GM18868 (cell line): ENCODE data around the gene EEF1G.
"Not testable (repeated sequence)": the region's sequence is repeated elsewhere in the genome, so short reads cannot be mapped to it uniquely, and the experiment has no call there.

Experiments
- ATAC-seq: cut with Tn5 transposase; IDR thresholded peaks from one replicate; pipeline ENCODE4 v1.9.1; 2021; ENCODE audit warnings: mild to moderate bottlenecking, moderate library complexity; ENCODE audit not compliant: unreplicated experiment

The EEF1G gene

DNA sequence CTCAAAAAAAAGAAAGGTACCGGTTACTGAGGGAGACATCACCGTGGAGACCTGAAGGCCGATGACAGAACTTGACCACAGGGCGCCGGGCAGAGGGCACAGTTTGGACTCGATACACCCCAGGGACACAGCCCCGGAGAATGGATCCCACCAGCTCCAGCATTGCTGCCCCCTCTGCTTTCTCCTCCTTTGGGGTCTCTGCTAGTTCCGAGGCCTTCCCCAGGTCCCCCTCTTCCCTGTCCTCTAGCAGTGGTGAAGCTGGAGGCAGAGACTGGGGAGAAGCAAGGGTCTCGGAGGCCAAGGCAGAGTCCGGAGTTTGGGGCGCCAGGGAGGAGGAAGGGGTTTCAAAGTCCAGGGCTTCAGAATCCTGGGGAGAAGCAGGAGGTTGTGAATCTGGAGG is 4.8 kb upstream of the EEF1G start:
- no peak for ATAC-seq

DNA sequence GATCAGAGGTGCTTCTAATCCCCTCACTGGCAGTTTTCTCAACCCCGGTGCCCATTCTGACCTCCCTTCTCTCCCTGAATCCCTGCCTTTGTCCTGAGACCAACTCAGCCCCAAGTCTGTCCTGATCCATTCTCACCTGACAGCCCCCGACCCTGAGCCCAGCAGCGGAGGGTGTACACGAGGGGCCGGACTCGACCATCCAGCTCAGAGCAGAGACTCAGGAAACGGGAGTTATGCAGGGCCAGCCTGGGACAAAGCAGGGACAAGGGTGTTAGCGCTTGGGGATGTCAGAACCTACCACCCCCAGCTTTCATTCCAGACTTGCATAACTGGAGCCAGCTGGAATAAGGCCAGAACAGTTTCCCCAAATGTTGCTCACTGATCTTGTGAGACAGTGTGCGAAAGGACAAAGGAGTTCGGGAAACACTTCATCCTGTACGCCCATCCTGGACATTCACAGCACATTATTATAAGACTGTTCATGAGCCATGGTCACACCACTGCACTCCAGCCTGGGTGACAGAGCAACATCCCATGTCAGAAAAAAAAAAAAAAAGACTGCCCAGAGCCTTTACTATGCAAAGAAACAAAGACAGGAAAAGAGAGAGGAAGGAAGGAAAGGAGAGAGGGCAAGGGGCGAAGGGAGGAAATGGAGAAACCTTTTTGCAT is 3.5 kb upstream of the EEF1G start:
- no peak for ATAC-seq

DNA sequence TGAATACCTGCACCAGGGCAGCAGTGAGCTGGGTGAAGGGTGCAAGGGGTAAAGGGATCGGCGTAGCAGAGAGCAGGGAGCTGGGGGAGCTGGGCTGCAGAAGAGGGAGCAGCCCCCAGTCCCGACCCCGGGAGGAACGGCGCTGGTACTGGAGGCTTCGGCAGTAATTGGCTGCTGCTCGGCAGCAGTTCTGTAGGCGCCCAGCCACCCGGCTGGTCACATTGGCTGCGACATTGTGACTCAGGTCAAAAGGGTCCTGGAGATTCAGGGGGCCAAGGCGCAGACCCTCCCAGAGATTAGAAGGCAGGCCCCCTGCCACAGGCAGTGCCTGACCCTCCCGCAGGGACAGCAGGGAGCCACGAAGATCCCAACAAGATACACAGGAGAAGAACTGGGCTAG is 2.1 kb upstream of the EEF1G start:
- no peak for ATAC-seq

DNA sequence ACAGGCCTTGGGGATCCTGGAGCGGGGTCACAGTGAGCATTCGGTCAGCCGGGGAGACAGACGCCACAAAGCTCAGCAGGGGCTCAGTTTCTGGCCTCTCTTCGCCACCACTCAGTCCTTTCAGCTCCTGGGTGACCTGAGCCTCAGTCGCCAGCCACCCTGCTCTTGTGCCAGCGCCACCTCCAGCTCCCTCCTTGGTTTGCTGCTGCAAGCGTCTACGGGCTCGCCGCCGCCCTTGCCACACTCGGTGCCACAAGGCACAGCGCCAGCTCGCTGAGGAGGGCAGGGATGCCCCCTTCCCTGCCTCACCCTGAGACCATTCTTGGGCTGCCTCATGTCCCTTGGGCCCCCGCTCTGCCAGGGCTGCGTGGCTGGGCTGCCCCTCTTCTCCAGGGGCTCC is 1.5 kb upstream of the EEF1G start:
- no peak for ATAC-seq

DNA sequence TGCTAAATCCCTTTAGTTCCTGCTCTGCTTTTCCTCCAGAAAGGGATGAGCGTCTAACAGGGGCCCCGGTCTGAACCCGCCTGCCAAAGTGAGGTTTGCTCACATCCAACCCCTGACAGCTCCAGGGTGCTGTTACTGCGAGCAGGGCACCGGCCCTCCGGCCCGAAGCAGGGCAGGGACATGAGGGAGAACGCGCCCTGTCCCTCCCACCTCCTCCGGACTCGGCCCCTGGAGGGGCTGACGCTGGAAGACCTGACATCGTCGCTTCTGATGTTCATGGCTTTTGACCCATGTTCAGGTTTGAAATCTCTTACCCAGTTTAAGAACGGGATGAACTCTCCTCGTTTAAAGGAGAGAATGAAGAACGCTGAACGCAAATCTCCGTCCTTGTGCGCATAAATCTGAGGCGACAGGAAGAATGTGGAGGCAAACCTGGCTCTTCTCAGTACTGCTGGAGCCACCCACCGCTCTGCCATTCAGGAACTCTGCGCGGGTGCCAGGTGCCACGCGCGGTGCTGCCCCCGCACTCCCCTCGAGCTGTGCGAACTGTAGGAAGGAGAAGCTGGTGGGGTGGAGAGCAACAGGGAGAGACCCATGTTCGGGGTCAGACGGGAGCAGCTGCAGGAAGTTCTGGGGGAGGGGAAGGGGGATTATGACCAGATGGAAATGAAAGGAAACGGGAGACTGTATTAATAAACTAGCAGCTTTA is 826 bp upstream of the EEF1G start:
- no peak for ATAC-seq

DNA sequence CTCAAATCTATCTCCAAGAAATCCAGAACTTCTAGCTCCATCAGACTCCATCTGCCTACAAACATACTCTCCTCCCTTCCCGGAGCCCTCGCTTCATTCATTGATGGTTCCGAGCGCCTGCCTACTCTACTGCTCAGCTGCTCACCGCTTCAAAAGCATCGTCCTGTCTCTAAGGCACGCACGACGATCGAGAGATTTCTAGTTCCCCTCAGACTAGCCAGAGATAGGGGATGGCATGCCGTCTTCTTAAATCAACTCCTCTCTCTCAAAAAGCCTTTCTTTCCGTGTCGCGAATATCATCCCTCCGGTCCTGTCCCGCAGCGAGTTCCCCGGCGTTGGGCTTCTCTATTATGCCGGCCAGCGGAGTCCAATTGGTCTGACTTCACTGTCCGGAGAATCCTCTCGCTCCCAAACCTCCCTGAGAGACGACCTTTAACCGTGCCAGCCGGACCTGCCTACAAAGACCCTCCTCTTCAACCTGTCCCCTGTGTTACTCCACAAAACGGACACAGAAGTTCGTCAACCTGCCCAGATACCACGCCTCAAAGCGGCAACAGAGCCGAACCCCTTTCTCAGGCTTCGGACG is 592 bp downstream of the EEF1G start:
- ATAC-seq: no peak

DNA sequence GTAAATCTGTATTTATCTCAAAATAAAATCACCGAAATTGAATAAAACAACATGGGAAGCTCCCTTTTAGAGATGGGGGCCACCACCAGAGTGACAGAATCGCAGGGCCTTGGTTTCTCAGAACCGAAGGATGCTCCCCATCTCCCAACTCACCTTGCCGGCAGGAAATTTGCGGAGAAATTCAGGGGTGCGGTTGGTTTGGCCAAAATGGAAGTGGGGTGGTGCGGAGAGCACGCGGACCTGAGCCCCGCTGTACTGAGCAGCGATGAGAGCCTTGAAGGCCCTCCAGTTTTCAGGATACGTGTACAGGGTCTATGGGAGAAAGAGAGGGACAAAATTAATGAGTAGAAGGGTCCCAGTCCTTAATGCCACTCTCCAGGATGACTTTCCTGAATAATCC is 1.3 kb downstream of the EEF1G start:
- ATAC-seq: no peak

DNA sequence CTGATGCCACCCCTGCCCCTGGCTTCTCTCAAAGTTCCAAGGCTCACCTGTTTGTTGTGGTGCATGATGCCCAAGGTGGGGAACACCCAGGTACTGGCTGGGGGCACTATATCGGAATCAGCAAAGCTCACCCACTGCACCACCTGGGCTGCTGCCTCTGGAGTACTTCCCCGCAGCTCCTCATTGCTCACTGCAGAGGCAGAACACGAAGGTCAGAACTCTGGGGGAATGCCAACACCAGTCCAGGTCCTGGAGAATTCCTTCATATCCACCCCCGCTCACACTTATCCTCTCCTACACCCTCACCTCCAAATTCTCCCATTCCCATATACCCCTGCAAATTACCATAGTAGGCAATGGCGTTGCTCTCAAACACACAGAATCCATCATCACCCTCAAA is 2.2 kb downstream of the EEF1G start:
- ATAC-seq: not testable (repeated sequence)

DNA sequence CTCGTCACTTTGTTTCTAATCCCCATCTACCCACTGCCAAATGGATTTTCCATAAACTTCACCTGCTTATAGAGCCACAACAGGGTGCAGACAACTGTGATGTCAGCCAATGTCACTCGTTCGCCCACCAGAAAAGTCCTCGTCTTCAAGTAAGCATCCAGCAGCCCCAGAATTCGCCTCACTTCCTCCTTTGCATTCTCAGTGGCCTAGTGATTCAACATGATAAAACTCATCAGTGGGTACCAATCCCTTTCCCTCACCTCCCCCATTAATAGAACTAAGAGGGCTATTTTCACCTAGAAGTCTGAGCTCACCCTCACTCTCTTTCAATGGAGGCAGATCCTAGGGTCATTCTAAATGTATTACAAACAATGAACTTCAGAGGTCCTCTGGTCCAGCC is 2.8 kb downstream of the EEF1G start:
- not testable (repeated sequence) for ATAC-seq

DNA sequence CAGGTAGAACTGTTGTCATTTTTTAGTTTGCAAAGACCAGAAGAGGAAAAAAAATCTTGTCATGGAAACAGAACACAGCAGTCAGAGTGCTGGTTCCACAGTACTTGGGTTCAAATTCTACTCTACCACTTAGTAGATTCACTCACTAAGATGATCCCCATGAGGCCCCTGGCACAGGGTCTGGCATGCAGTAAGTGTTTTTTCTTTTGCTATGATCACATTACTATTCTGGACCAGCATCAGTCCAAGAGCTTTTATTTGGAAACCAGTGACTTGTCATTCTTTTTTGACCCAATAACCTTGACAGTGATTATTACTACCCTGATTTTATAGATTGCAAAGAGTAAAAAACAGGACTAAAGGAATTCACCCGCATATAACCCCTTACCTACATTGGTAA is 4.1 kb downstream of the EEF1G start:
- ATAC-seq: no peak

DNA sequence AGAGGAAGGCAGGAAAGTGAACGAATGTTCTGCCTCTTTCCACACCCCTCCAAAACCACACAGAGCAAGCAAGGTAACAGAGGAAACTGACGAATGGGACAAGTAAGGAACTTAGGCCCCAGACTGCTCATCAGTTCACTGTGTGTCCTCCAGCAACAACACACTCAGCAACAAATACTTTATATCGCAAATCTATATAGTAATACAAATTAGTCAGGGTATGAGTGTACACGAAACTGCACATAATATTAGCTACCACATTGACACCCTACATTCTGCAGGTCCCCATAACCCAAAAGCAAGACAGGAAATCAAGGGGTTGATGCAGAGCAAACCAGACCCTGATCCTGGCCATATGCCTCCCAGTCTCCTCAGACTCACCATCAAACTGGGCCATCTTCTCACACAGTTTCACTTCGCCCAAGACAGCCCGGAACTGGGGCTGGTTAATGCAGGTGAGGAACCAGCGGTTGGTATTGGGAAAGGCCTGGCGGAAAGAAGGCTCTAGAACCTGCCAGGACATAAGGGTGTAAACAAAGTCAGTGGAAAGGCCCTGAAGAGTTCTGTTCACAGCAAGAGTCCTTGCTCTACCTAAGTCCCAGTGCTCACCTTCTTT is 6.6 kb downstream of the EEF1G start:
- ATAC-seq: no peak

DNA sequence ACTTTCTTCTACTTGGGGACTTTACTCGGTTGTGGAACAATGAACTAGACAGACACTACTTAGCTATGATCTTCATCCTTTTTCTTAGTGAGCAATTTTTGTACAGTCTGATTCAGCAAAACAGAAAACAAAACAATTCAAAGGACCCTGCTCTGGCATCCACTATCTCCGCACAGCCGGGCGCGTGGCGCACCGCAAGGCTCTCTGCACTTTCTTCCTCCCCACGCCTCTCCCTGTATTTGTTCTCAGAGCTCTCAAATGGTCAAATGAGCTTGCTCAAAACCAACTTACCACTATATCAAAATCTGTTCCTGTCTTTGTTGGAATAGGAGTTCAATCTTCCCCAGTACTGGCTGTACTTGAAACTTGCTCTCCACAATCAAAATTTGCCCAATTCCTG is 7.4 kb downstream of the EEF1G start:
- ATAC-seq: no peak

DNA sequence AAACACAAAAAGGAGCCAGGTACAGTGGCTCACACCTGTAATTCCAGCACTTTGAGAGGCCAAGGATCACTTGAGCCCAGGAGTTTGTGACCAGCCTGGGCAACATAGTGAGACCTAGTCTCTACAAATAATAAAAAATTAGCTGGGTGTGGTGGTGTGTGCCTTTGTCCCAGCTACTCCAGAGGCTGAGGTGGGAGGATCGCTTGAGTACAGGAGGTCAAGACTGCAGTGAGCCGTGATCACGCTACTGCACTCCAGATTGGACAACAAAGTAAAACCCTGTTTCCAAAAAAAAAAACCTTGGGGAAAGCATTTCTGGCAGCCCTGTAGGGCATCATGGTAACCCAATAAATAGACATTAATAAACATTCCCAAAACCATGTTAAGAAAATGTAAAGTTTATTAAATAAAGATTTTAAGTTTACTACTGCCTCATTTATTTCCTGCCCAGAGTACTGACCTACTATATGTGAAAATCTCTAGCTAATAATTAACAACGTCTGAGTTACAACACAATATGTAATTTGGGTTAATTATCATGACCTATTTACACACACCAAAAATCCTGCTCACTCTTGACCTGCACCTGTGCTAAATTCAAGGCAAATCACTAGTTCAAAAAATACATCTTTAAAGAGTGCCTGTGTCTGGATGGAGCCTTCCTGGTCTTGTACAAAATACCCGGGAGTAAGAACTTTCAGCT is 8.4 kb downstream of the EEF1G start:
- no peak for ATAC-seq

DNA sequence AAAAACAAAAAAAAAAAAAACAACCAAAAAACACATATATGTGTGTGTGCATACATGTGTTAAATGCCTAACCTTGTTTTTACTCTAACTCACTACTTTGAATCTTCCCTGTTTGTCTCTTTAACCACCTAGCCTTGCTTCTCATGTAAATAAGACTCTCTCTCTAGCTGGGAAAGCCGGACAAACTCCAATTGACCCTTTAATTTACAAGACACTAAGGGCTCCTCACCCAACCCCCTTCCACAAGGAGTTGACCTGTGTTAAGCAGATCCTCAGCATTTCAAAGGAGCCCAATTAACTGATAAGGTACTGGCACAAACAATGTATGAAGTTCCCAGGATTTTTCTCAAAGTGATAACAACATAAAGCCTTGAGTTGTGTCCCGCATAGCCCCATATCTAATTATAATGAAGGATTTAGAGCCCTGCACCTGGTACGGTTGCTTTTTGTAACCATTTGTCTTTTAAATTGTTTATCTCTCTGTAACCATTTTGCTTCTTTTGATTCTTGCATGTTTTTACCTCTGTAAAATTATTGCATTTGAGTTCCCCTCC is 11.9 kb downstream of the EEF1G start:
- not testable (repeated sequence) for ATAC-seq

DNA sequence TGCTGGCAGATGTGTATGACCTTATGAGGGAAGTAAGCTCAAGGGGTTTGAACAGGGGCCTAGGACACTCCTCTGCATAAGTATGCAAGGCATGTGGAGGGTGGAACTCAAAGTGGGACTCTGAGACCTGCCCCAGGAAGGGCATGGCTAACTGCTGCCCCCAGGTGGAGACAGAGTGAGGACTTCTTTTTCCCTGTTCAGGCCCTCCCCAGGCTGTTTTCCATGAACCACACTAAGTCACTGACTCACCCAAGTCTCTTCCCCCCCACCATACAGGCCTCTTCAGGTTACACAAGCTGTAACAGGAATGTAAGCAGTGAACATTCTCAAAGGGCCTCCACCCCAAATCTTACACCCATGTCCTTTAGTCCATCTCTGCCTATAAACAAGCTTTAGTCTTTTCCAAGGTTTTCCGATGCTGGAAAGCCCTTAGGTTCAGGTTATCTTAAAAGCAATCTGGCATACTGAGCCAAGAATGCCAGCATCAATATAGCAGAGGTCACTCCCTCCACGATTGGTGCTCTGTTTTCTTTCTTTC is 13.1 kb downstream of the EEF1G start:
- ATAC-seq: no peak

DNA sequence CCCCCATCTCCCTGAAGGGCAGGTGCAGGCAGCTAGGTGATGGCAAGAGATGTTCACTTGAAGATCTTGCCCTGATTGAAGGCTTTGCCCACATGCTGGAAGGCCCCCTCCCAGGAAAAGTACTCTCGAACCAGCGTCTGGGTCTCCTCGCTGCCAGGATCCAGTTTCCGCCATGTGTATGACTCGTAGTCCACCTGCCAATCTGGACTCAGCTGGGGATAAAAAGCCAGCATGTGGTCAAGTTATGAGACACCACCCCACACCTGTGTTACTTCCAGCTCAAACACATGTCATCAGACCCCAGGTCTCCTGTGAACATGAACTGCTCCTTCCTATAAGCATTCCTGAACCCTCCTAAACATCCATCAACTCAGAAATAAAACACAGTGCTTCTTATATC is 14.1 kb downstream of the EEF1G start:
- ATAC-seq: not testable (repeated sequence)

DNA sequence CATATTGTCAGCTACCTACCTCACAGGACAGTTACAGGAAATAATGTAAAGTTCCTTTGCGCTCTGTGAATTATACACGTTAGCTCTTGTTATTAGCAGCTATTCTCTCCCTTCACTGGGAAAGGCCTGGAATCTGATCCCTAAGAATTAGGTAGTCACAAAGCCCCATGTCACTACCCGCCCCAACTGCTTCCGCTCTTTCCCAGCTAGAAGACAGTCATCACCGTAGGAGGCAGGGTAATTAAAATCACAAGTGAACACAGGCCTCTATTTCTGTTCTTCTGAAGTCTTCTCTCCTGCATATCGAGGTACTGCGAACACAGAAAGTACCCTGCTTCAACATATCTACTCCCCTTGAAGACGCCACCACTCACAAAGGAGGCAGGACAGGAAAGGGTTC is 14.5 kb downstream of the EEF1G start:
- ATAC-seq: no peak

DNA sequence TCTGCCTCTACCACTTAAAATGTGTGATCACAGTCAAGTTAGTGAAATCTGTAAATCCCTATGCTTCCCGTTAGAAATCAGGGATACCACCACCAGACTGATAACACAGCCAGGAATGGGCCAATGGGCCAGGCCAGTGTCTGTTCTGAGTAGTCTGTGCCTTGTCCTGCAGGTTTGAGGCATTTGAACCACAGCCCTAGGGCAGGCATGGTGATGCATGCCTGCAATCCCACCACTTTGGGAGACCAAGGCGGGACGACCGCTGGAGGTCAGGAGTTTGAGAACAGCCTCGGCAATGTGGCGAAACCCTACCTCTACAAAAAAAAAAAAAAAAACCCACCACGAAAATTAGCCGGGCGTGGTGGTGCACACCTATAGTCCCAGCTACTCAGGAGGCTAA is 15.0 kb downstream of the EEF1G start:
- ATAC-seq: no peak

DNA sequence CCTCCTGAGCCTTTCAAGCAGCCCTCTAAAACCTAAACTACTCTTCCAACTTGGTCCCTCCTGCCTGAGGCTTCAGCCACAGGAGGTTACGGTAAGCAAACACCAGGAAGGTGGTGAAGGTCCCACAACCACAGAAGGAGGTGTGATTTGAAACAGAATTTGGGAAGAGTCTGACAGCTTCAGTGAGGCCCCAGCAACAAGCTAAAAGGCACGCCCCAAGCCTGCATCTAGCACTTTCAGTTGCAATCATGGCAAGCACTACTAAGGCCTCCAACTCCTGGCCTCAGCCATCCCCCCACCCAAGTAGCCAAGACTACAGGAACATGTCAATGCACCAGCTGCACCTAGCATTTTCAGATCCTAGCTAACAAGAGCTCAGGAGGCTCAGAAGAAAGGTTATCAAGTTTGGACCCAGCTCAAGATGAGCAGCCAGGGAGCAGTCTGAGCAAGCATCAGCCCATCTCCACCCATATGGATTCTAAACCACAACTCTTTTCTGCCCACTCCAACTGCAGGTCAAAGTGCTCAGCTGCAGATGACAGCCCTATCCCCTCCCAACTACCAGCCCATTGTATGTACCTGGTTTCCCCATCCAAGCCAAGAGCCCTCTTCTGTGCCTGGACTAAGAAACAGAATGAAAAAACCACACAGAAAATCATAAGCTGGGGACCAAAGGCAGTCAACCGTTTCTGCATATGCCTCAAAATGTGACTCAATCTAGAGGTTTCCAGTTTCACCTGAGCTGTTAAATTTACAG is 16.6 kb downstream of the EEF1G start:
- ATAC-seq: no peak
